Transverse colon (tissue), 3 donors: ENCODE data around the gene ZNF677.

Experiments
- EP300 ChIP-seq: sonication (generic); formaldehyde crosslinking; IDR thresholded peaks from one replicate; pipeline ENCODE4 v1.6.1; 2017; ENCODE audit warnings: antibody characterized with exemption, low read depth
- TF ChIP-seq, protein P1 (sequence below), 5 experiments: fragments of 200-600 bp in 3 of 5; fragments of 450-650 bp in 2 of 5; sonication (generic) in 3 of 5; IDR thresholded peaks; 1 replicate in 2 of 5; 2 replicates in 3 of 5; pipeline ENCODE4 v1.5.1; 2016 to 2017; ENCODE audit warnings: antibody characterized with exemption in 5 of 5, inconsistent platforms in 3 of 5, mild to moderate bottlenecking in 2 of 5, moderate library complexity in 1 of 5

DNA sequence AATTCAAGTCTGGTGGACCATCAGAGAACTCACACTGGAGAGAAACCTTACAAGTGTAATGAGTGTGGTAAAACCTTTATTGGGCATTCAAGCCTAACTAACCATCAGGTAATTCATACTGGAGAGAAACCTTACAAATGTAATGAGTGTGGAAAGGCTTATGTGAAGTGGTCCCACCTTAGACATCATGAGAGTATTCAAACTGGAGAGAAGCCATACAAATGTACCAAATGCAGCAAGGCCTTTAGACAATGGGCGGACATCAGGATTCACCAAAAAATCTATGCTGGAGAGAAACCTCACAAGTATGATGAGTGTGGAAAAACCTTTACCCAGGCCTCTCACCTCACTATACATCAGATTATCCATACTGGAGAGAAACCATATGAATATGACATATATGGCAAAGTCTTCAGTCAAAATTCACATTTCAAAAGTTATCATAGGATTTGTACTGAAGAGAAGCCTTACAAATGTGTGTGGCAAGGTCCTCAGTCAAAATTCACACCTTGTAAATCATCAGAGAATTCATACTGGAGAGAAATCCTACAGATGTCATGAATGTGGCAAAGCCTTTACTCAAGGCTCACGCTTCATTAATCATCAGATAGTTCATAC is 41.9 kb downstream of the ZNF677 start:
- TF ChIP-seq, protein P1, sequence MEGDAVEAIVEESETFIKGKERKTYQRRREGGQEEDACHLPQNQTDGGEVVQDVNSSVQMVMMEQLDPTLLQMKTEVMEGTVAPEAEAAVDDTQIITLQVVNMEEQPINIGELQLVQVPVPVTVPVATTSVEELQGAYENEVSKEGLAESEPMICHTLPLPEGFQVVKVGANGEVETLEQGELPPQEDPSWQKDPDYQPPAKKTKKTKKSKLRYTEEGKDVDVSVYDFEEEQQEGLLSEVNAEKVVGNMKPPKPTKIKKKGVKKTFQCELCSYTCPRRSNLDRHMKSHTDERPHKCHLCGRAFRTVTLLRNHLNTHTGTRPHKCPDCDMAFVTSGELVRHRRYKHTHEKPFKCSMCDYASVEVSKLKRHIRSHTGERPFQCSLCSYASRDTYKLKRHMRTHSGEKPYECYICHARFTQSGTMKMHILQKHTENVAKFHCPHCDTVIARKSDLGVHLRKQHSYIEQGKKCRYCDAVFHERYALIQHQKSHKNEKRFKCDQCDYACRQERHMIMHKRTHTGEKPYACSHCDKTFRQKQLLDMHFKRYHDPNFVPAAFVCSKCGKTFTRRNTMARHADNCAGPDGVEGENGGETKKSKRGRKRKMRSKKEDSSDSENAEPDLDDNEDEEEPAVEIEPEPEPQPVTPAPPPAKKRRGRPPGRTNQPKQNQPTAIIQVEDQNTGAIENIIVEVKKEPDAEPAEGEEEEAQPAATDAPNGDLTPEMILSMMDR (IDR thresholded peaks at IDR 0.05), result no peak
- no peak for TF ChIP-seq EP300
